K562 (cell line): ENCODE data around the gene FHIP1B. TPM values are rescaled to one million over a fixed set of nuclear protein-coding genes. Genes with fewer than 3 reads are reported as not detected.

ENCODE experiments used
- ATAC-seq: fragments of 200-7000 bp; cut with Tn5 transposase; 3 replicates; pipeline ENCODE4 v1.9.1; 2020; ENCODE audit warnings: moderate library complexity
- BruUV-seq: library from RNA; stranded (reverse); fragments of 400-500 nt; replicated peaks from 2 replicates; lab custom pipeline; 2021; lab: Mats Ljungman, UMichigan
- CTCF ChIA-PET: fragments of 300-600 bp; formaldehyde crosslinking; extraction: SDS; loops from one replicate; lab custom pipeline; 2021; ENCODE audit warnings: low intra/inter-chr PET ratio; lab: Yijun Ruan, JAX
- POLR2A ChIA-PET: fragments of 300-600, 350-650 bp; sonication (Branson Sonifier 250); formaldehyde crosslinking; extraction: SDS; loops from one replicate; lab custom pipeline; 2021; ENCODE audit warnings: antibody characterized with exemption, inconsistent platforms; lab: Yijun Ruan, JAX
- DNase-seq, 4 experiments: peaks; one replicate each; pipeline versions ENCODE4 v3.0.0 to v3.0.0-alpha.2; 2011 to 2018; ENCODE audit warnings: low spot score in 3 of 4, mixed read lengths in 3 of 4; ENCODE audit errors: extremely low read depth in 1 of 4
- FAIRE-seq: peaks from 2 replicates; lab custom pipeline; 2011; peaks lifted over from hg19 to GRCh38; lab: Jason Lieb, UNC
- H2AFZ ChIP-seq: 2 replicates; pipeline ENCODE4 v1.6.0; 2011; ENCODE audit warnings: low read depth, low read length, control low read depth, inconsistent platforms
- H3K27ac ChIP-seq: fragments of 200-600 bp; 3 replicates; pipeline ENCODE4 v1.8.0; 2011; ENCODE audit warnings: low read depth, mild to moderate bottlenecking, control low read depth, inconsistent platforms, low read length, moderate library complexity, mixed read lengths; ENCODE audit errors: extremely low read depth
- H3K27me3 ChIP-seq, 2 experiments: fragments of 300-600 bp in 1 of 2; 2 replicates in 1 of 2; 3 replicates in 1 of 2; pipeline versions ENCODE4 v1.6.0 to v1.8.0; 2011; ENCODE audit warnings: inconsistent platforms in 2 of 2, low read length in 2 of 2, mild to moderate bottlenecking in 1 of 2, mixed read lengths in 1 of 2, moderate library complexity in 1 of 2; ENCODE audit not compliant: control insufficient read depth in 2 of 2, insufficient read depth in 2 of 2
- H3K36me3 ChIP-seq: fragments of 300-600 bp; 3 replicates; pipeline ENCODE4 v1.8.0; 2011; ENCODE audit warnings: mild to moderate bottlenecking, low read length, inconsistent platforms; ENCODE audit not compliant: control insufficient read depth, insufficient read depth
- H3K4me1 ChIP-seq, 2 experiments: fragments of 200-600 bp in 1 of 2; replicated peaks in 1 of 2; 2 replicates in 1 of 2; 3 replicates in 1 of 2; pipeline versions ENCODE4 v1.5.1 to v1.8.0; 2011; ENCODE audit warnings: inconsistent platforms in 2 of 2, low read length in 2 of 2, mild to moderate bottlenecking in 1 of 2, mixed read lengths in 1 of 2, moderate library complexity in 1 of 2; ENCODE audit not compliant: control insufficient read depth in 2 of 2, insufficient read depth in 2 of 2
- H3K4me2 ChIP-seq: 2 replicates; pipeline ENCODE4 v1.6.1; 2011; ENCODE audit warnings: low read length, control low read depth, inconsistent platforms, mixed read lengths; ENCODE audit not compliant: insufficient read depth
- H3K4me3 ChIP-seq: fragments of 200-600 bp; sonication (generic), shearing (Covaris generic); 2 replicates; pipeline ENCODE4 v1.5.1; 2016; ENCODE audit warnings: control low read depth, inconsistent platforms
- H3K79me2 ChIP-seq: fragments of 200-600 bp; 3 replicates; pipeline ENCODE4 v1.8.0; 2011; ENCODE audit warnings: low read length, inconsistent platforms; ENCODE audit not compliant: control insufficient read depth, insufficient read depth
- H3K9ac ChIP-seq, 2 experiments: 2 replicates each; pipeline versions ENCODE4 v1.6.0 to v1.6.1; 2011; ENCODE audit warnings: low read depth in 2 of 2, low read length in 2 of 2, control low read depth in 1 of 2, inconsistent platforms in 1 of 2, mild to moderate bottlenecking in 1 of 2, mixed read lengths in 1 of 2; ENCODE audit not compliant: insufficient read depth in 1 of 2
- H3K9me1 ChIP-seq: one replicate; pipeline ENCODE4 v1.6.0; 2011; ENCODE audit warnings: inconsistent platforms, mild to moderate bottlenecking, low read length, moderate library complexity; ENCODE audit not compliant: control insufficient read depth, insufficient read depth
- H3K9me3 ChIP-seq: replicated peaks from 2 replicates; pipeline ENCODE4 v1.5.1; 2011; ENCODE audit warnings: low read depth, low read length, inconsistent platforms; ENCODE audit not compliant: control insufficient read depth, insufficient read depth
- H4K20me1 ChIP-seq: replicated peaks from 2 replicates; pipeline ENCODE4 v1.6.1; 2011; ENCODE audit warnings: low read length, inconsistent platforms, mixed read lengths; ENCODE audit not compliant: control insufficient read depth, insufficient read depth
- MGA ChIP-seq: fragments of 450-650 bp; IDR thresholded peaks from 2 replicates; pipeline ENCODE4 v1.6.1; 2016; ENCODE audit warnings: mild to moderate bottlenecking, moderate library complexity
- PRDM10 ChIP-seq: fragments of 450-650 bp; IDR thresholded peaks from 2 replicates; pipeline ENCODE4 v1.6.1; 2018; ENCODE audit not compliant: partially characterized antibody
- ZNF165 ChIP-seq: fragments of 250-450 bp; sonication (Bioruptor Pico); IDR thresholded peaks from 2 replicates; pipeline ENCODE4 v1.4.0; 2020; ENCODE audit warnings: borderline replicate concordance
- ZNF766 ChIP-seq: fragments of 200-800 bp; sonication (Bioruptor generic); conservative IDR thresholded peaks from 2 replicates; pipeline ENCODE4 v1.6.1; 2016; ENCODE audit warnings: missing genetic modification characterization, missing compliant biosample characterization
- WGBS: fragments of 100-300 bp; shearing (Covaris generic); methylation state at CpG from one replicate; pipeline ENCODE4 v1.1.6; 2016; ENCODE audit warnings: low coverage, mixed read lengths; ENCODE audit not compliant: insufficient coverage; ENCODE audit errors: missing lambda C conversion rate; 5-methylcytosine and 5-hydroxymethylcytosine counted together
- in situ Hi-C: fragments of 300-500 bp; cut with MboI; formaldehyde crosslinking; loops from 4 replicates; pipeline ENCODE4 v1.15.0; 2018; ENCODE audit warnings: inconsistent platforms, mixed read lengths
- intact Hi-C: fragments of 100-400 bp; cut with micrococcal nuclease; formaldehyde crosslinking; loops from 2 replicates; pipeline ENCODE4 v1.14.2; 2022
- polyA plus RNA-seq, 8 experiments: library from polyadenylated mRNA; depleted of rRNA in 4 of 8; stranded (reverse) in 5 of 8; unstranded in 3 of 8; fragments of >200 nt; fragmentation: Nextera tagmentation in 2 of 8; fragmentation: Illumina TruSeq in 1 of 8; extraction: Ambion mirVana in 2 of 8; extraction: Trizol in 1 of 8; gene quantifications; 2 replicates each; pipeline versions ENCODE4 v1.2.1 to v1.2.3, GENCODE V29; 2011 to 2014; ENCODE audit warnings: inconsistent platforms in 1 of 8, missing spikeins in 1 of 8
- total RNA-seq, 7 experiments: library from RNA; depleted of rRNA in 6 of 7; stranded (reverse); fragments of >200 nt in 6 of 7; fragmentation: Illumina TruSeq in 2 of 7; extraction: Trizol in 2 of 7; gene quantifications; 2 replicates each; pipeline versions ENCODE4 v1.2.1 to v1.2.3, GENCODE V29; 2011 to 2021; ENCODE audit warnings: low replicate concordance in 1 of 7

Gene FHIP1B
- total and polyA plus RNA-seq, 9 of the 15 experiments (the other 6 are each of a cell fraction or from before 2014, with no cell fraction given): 0.94 to 24.7 (median 15.6) TPM

GRCh38 chr11:6201481-6201880, 33.0 kb downstream of the FHIP1B start:
- Histone ChIP-seq H3K27ac (no peak overlapping the region), H2AFZ (no peak overlapping the region), H4K20me1 (no peaks in the 10 kb centered on the region), H3K79me2 (no peaks in the 10 kb centered on the region; the same call in 2 of the 3 replicates), H3K36me3 (no peaks in the 10 kb centered on the region), H3K9me3 (no peaks in the 10 kb centered on the region), H3K9me1 (peaks cover 2% of the 10 kb centered on the region), H3K27me3 (peaks cover 0 to 7% of the 10 kb centered on the region in 2 experiments; a peak in 3 of 5 replicates), H3K4me1 (no peaks in the 10 kb centered on the region), H3K4me3 (no peak overlapping the region), H3K4me2 (no peak overlapping the region), H3K9ac (no peak overlapping the region)
- ATAC-seq (no peak), FAIRE-seq (no peak), DNase-seq (no peak)
- POLR2A ChIA-PET: interaction anchor here (1.1 kb wide), 1 partner anchor 33 kb away, joined by 5 read pairs; no protein-coding TSS in a partner anchor
- no TSS peak for BruUV-seq
- CTCF ChIA-PET: no interaction called here
- in situ Hi-C loops: no loop called here
- WGBS: 8% methylated on average over 2 of the region's 2 CpGs
- intact Hi-C loops: no loop called here
- TF ChIP-seq MGA (no peak), ZNF766 (CRISPR knock-in tag) (no peak), PRDM10 (no peak), ZNF165 (no peak)
